Measurements from ENCODE around the gene AIFM3.

DNA sequence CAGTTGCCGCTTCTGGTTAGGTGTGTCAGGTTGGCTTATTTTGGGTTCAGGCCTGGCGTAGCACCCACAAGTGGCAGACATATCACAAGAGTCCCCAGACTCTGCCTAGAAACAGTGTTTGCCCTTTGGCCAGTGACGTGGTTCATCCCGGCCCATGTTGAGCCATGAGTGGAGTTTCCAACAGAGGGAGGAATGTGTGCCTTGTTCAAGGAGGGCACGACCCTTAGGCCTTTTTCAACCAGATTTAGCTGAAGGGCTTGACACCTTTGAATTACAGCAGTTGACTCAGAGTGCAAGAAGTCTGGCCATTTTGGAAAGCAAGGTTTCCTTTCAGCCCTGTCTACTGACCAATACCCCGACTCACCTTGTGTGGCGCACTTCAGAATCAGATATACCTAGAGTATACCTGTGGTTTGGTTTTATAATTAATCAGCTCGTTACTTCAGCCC lies 15.1 kb upstream of the AIFM3 start:
- TF ChIP-seq, protein P1, sequence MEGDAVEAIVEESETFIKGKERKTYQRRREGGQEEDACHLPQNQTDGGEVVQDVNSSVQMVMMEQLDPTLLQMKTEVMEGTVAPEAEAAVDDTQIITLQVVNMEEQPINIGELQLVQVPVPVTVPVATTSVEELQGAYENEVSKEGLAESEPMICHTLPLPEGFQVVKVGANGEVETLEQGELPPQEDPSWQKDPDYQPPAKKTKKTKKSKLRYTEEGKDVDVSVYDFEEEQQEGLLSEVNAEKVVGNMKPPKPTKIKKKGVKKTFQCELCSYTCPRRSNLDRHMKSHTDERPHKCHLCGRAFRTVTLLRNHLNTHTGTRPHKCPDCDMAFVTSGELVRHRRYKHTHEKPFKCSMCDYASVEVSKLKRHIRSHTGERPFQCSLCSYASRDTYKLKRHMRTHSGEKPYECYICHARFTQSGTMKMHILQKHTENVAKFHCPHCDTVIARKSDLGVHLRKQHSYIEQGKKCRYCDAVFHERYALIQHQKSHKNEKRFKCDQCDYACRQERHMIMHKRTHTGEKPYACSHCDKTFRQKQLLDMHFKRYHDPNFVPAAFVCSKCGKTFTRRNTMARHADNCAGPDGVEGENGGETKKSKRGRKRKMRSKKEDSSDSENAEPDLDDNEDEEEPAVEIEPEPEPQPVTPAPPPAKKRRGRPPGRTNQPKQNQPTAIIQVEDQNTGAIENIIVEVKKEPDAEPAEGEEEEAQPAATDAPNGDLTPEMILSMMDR (IDR thresholded peaks at IDR 0.05), result peak in 3 of 6 experiments; percentile 55 to 76 (median 69)
- no peak for TF ChIP-seq POLR2A (IDR thresholded peaks at IDR 0.05)
